NCI-H524 (cell line): ENCODE results near the gene SIT1.

Experiments used
- DNase-seq, 2 experiments: peaks; one replicate each; lab custom pipeline; 2025; lab: John Stamatoyannopoulos, UW

The SIT1 gene

GRCh38 chr9:35682520-35683315 lies 32.0 kb upstream of the SIT1 start:
- DNase-seq, result no peak

- DNase-seq, result no peak
Observed at GRCh38 chr9:35682051-35682450, 31.3 kb upstream of the SIT1 start.

- DNase-seq, result no peak
Observed at GRCh38 chr9:35681341-35682002, 30.7 kb upstream of the SIT1 start.

GRCh38 chr9:35680331-35681105 lies 29.8 kb upstream of the SIT1 start:
- no peak for DNase-seq

GRCh38 chr9:35679766-35680330 lies 29.1 kb upstream of the SIT1 start:
- no peak for DNase-seq

GRCh38 chr9:35679091-35679490 lies 28.4 kb upstream of the SIT1 start:
- DNase-seq, result no peak

- no peak for DNase-seq
Observed at GRCh38 chr9:35675732-35676392, 25.1 kb upstream of the SIT1 start.

GRCh38 chr9:35675204-35675603 lies 24.5 kb upstream of the SIT1 start:
- DNase-seq, result no peak

- no peak for DNase-seq
Observed at GRCh38 chr9:35674025-35674361, 23.3 kb upstream of the SIT1 start.

GRCh38 chr9:35673132-35674024 lies 22.6 kb upstream of the SIT1 start, which contains the start of gene CA9:
CA9 (plus strand) TSS chr9:35673928; CDS start chr9:35673960, 32 bp downstream.
- no peak for DNase-seq

GRCh38 chr9:35669331-35670145 lies 18.8 kb upstream of the SIT1 start:
- DNase-seq, result no peak

GRCh38 chr9:35667939-35668338 lies 17.2 kb upstream of the SIT1 start:
- no peak for DNase-seq

- DNase-seq, result no peak
Observed at GRCh38 chr9:35666549-35666948, 15.8 kb upstream of the SIT1 start.

- DNase-seq, result no peak
Observed at GRCh38 chr9:35666045-35666444, 15.3 kb upstream of the SIT1 start.

GRCh38 chr9:35665471-35665818 lies 14.7 kb upstream of the SIT1 start:
- DNase-seq, result no peak

- DNase-seq, result peak; percentile 51 to 81
Observed at GRCh38 chr9:35664531-35665470, 14.1 kb upstream of the SIT1 start, which contains the start of gene ARHGEF39. ARHGEF39 (minus strand) TSS chr9:35665195; CDS start chr9:35665169, 26 bp downstream.

GRCh38 chr9:35662437-35662836 lies 11.7 kb upstream of the SIT1 start:
- no peak for DNase-seq

- no peak for DNase-seq
Observed at GRCh38 chr9:35661756-35662350, 11.1 kb upstream of the SIT1 start.
